HG02870 (cell line): Measurements from ENCODE around the gene PIP5K1A.
"Not testable (repeated sequence)": the region's sequence is repeated elsewhere in the genome, so short reads cannot be mapped to it uniquely, and the experiment has no call there.

Source experiments
- ATAC-seq: cut with Tn5 transposase; IDR thresholded peaks from one replicate; pipeline ENCODE4 v1.9.1; 2021; ENCODE audit warnings: mild to moderate bottlenecking, moderate library complexity; ENCODE audit not compliant: unreplicated experiment

The PIP5K1A gene

GRCh38 chr1:151251656-151252470, 53.5 kb downstream of the PIP5K1A start:
- ATAC-seq = no peak

GRCh38 chr1:151254217-151255213, 56.2 kb downstream of the PIP5K1A start, which contains the start of gene PSMD4:
Gene PSMD4 (plus strand): TSS chr1:151254734. CDS start chr1:151254783, 49 bp downstream.
- ATAC-seq = peak; percentile 91

- no peak for ATAC-seq
Observed at GRCh38 chr1:151255381-151255780, 57.0 kb downstream of the PIP5K1A start.

- ATAC-seq = no peak
Observed at GRCh38 chr1:151259351-151259750, 61.0 kb downstream of the PIP5K1A start.

- no peak for ATAC-seq
Observed at GRCh38 chr1:151265446-151266236, 67.3 kb downstream of the PIP5K1A start.

GRCh38 chr1:151266315-151266714, 68.0 kb downstream of the PIP5K1A start:
- ATAC-seq = no peak

GRCh38 chr1:151266821-151267220, 68.5 kb downstream of the PIP5K1A start:
- no peak for ATAC-seq

- no peak for ATAC-seq
Observed at GRCh38 chr1:151267760-151268159, 69.4 kb downstream of the PIP5K1A start.

GRCh38 chr1:151273924-151274466, 75.6 kb downstream of the PIP5K1A start:
- no peak for ATAC-seq

- not testable (repeated sequence) for ATAC-seq
Observed at GRCh38 chr1:151275341-151275740, 77.0 kb downstream of the PIP5K1A start.

GRCh38 chr1:151277249-151277648, 78.9 kb downstream of the PIP5K1A start:
- ATAC-seq = no peak

- peak; percentile 31 for ATAC-seq
Observed at GRCh38 chr1:151281225-151281968, 83.0 kb downstream of the PIP5K1A start.

GRCh38 chr1:151281969-151282882, 83.9 kb downstream of the PIP5K1A start, which contains the start of gene ZNF687:
Gene ZNF687 (plus strand): TSS chr1:151282299. CDS start chr1:151286292, 3,993 bp downstream.
- ATAC-seq = peak; percentile 86

GRCh38 chr1:151282883-151283725, 84.8 kb downstream of the PIP5K1A start:
- no peak for ATAC-seq

GRCh38 chr1:151284013-151284577, 85.7 kb downstream of the PIP5K1A start:
- no peak for ATAC-seq

GRCh38 chr1:151286619-151287340, 88.4 kb downstream of the PIP5K1A start:
- ATAC-seq = no peak

GRCh38 chr1:151287341-151287699, 89.0 kb downstream of the PIP5K1A start:
- ATAC-seq = no peak
